ENCODE results near the gene F5. TPM values are rescaled to one million over a fixed set of nuclear protein-coding genes. Genes with fewer than 3 reads are reported as not detected.

The F5 gene
- total and polyA plus RNA-seq, 2 donors (not counting 1 experiment from before 2014, with no cell fraction given) = under 0.01 TPM; not detected in 1

Other genes starting within 250 kb of the F5 start
- 21.0 and 24.7 TPM in 2 replicates for gene NME7, start 218.7 kb downstream of the F5 start, total RNA-seq
- 30.8 and 37.5 TPM in 2 replicates for gene NME7, start 218.7 kb downstream of the F5 start, polyA plus RNA-seq
- gene BLZF1, start 218.3 kb downstream of the F5 start, total RNA-seq = 23.9 and 27.1 TPM in 2 replicates
- 23.2 and 28.0 TPM in 2 replicates for gene BLZF1, start 218.3 kb downstream of the F5 start, polyA plus RNA-seq
- gene CCDC181, start 159.0 kb downstream of the F5 start, total RNA-seq = 0.66 and 0.77 TPM in 2 replicates
- gene CCDC181, start 159.0 kb downstream of the F5 start, polyA plus RNA-seq = 0.34 and 0.40 TPM in 2 replicates
- 8.5 and 8.9 TPM in 2 replicates for gene SLC19A2, start 100.5 kb downstream of the F5 start, total RNA-seq
- gene SLC19A2, start 100.5 kb downstream of the F5 start, polyA plus RNA-seq = 4.5 and 5.2 TPM in 2 replicates
- not detected in 2 replicates for gene SELP, start 43.6 kb upstream of the F5 start, total RNA-seq
- gene SELP, start 43.6 kb upstream of the F5 start, polyA plus RNA-seq = not detected in 2 replicates
- under 0.01 and 0.17 TPM in 2 replicates for gene SELL, start 125.1 kb upstream of the F5 start, total RNA-seq
- 0.02 and 0.06 TPM in 2 replicates for gene SELL, start 125.1 kb upstream of the F5 start, polyA plus RNA-seq
- not detected in 2 replicates for gene SELE, start 147.6 kb upstream of the F5 start, total RNA-seq
- not detected in 2 replicates for gene SELE, start 147.6 kb upstream of the F5 start, polyA plus RNA-seq
- 9.8 and 10.9 TPM in 2 replicates for gene METTL18, start 208.4 kb upstream of the F5 start, total RNA-seq
- gene METTL18, start 208.4 kb upstream of the F5 start, polyA plus RNA-seq = 4.4 and 5.3 TPM in 2 replicates